HFF-Myc (cell line): ENCODE measurements around the gene RIN3.

Source experiments
- DNase-seq: peaks from one replicate; pipeline ENCODE4 v3.0.0-alpha.2; 2011; ENCODE audit warnings: low read depth; ENCODE audit errors: extremely low read depth
- H3K4me3 ChIP-seq: replicated peaks from 2 replicates; pipeline ENCODE4 v1.5.1; 2011; ENCODE audit warnings: low read depth, mild to moderate bottlenecking, control low read depth, low read length
- TF ChIP-seq, protein P1 (sequence below): IDR thresholded peaks from 2 replicates; pipeline ENCODE4 v1.5.1; 2012; ENCODE audit warnings: mild to moderate bottlenecking, low read depth, low read length, control low read depth; ENCODE audit errors: missing control alignments

The RIN3 gene

DNA sequence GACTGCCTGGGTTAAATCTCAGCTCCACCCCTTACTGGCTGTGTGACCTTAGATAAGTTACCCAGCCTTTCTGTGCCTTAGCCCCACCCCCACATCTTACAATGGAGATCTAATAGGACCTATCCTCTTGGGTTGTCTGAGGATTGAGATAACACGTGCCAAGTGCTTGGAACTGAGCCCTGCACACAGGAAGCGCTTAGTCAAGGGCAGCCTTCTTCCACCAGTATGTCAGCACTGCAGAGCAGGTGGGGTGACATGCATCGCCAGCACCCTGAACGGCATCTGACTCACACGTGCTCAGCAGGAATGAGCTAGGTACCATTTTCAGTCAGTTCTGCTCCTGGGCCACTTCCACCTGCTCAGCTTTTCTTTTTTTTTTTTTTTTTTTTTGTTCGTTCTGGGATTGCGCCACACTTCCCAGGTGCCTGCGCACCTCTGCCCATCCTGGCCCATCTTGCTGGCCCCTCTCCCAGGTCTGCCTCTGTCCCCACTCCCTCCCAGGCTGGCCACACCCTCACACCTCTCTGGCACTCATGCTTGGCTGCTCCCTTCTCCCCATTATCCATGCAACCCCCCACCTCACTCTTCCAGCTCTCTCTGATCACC is 215.3 kb downstream of the RIN3 start:
- H3K4me3 ChIP-seq = no peak overlapping the region
- TF ChIP-seq, protein P1, sequence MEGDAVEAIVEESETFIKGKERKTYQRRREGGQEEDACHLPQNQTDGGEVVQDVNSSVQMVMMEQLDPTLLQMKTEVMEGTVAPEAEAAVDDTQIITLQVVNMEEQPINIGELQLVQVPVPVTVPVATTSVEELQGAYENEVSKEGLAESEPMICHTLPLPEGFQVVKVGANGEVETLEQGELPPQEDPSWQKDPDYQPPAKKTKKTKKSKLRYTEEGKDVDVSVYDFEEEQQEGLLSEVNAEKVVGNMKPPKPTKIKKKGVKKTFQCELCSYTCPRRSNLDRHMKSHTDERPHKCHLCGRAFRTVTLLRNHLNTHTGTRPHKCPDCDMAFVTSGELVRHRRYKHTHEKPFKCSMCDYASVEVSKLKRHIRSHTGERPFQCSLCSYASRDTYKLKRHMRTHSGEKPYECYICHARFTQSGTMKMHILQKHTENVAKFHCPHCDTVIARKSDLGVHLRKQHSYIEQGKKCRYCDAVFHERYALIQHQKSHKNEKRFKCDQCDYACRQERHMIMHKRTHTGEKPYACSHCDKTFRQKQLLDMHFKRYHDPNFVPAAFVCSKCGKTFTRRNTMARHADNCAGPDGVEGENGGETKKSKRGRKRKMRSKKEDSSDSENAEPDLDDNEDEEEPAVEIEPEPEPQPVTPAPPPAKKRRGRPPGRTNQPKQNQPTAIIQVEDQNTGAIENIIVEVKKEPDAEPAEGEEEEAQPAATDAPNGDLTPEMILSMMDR = no peak
- DNase-seq = peak; percentile 29

- peak; percentile 46 for DNase-seq
- H3K4me3 ChIP-seq = no peak overlapping the region
- TF ChIP-seq, protein P1 = no peak
Observed at GRCh38 chr14:92729634-92730358, 216.2 kb downstream of the RIN3 start.

DNA sequence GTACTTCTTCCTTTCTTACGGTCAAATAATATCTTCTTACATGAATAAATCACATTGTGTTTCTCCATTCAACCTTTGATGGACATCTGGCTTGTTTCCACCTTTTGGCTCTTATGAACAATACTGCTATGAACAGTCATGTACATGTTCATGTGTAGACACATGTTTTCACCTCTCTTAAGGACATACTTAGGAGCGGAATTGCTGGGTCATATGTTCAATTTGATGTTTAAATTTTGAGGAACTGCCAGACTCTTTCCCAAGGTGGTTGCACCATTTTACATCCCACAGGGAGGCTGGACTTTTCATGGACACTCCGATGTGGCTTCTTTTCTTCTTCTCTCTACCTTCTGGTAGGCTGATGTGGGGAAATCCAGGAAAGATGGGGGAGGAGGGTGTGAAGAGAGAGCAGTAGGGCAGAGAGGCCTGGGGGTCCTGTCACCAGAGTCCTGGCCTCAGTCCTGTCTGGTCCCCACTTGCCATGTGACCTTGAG is 218.1 kb downstream of the RIN3 start:
- no peak for DNase-seq
- H3K4me3 ChIP-seq = no peak overlapping the region
- TF ChIP-seq, protein P1 = no peak

- DNase-seq = no peak
- H3K4me3 ChIP-seq = no peak overlapping the region
- TF ChIP-seq, protein P1 = no peak
Observed at GRCh38 chr14:92733007-92733406, 219.4 kb downstream of the RIN3 start.

- TF ChIP-seq, protein P1 = no peak
- DNase-seq = no peak
- no peak overlapping the region for H3K4me3 ChIP-seq
Observed at GRCh38 chr14:92734618-92735017, 221.0 kb downstream of the RIN3 start.

GRCh38 chr14:92735344-92735743 is 221.8 kb downstream of the RIN3 start:
- H3K4me3 ChIP-seq = no peak overlapping the region
- TF ChIP-seq, protein P1 = no peak
- no peak for DNase-seq
